T-helper 2 cell treated with Interferon-gamma antibody and Interleukin-4, amounts not matched to agents 5 μg/mL and 100 μg/mL, for 36 hours (primary cell): ENCODE data around the gene CDC26.
A peak's percentile ranks its signal among the peaks of the same experiment; 100 is the strongest.

Experiments
- DNase-seq: peaks from one replicate; pipeline ENCODE4 v3.0.0; 2021; ENCODE audit warnings: low spot score
- H3K27ac Mint-ChIP-seq: one replicate; pipeline ENCODE4 v1.8.0; 2021; ENCODE audit warnings: mild to moderate bottlenecking, mixed read lengths
- H3K27me3 Mint-ChIP-seq: one replicate; pipeline ENCODE4 v1.8.0; 2021; ENCODE audit warnings: low read depth, mixed read lengths
- H3K36me3 Mint-ChIP-seq: one replicate; pipeline ENCODE4 v1.8.0; 2021; ENCODE audit warnings: low read depth, mixed read lengths
- H3K4me1 Mint-ChIP-seq: one replicate; pipeline ENCODE4 v1.8.0; 2021; ENCODE audit warnings: low read depth, mixed read lengths
- H3K4me3 Mint-ChIP-seq: one replicate; pipeline ENCODE4 v1.8.0; 2022; ENCODE audit warnings: mild to moderate bottlenecking, moderate library complexity, mixed read lengths
- H3K9me3 Mint-ChIP-seq: one replicate; pipeline ENCODE4 v1.8.0; 2021; ENCODE audit warnings: mixed read lengths

The CDC26 gene

GRCh38 chr9:113219186-113219936 lies 56.0 kb downstream of the CDC26 start:
- peaks cover 16% of the 10 kb centered on the region for H3K36me3 Mint-ChIP-seq
- no peak for DNase-seq
- H3K4me3 Mint-ChIP-seq: peak overlapping the region; percentile 98
- no peaks in the 10 kb centered on the region for H3K27me3 Mint-ChIP-seq
- H3K4me1 Mint-ChIP-seq: peaks cover 46% of the 10 kb centered on the region
- no peaks in the 10 kb centered on the region for H3K9me3 Mint-ChIP-seq
- peak overlapping the region; percentile 82 for H3K27ac Mint-ChIP-seq
